Measurements from ENCODE around the gene ALG3. TPM values are rescaled to one million over a fixed set of nuclear protein-coding genes. Genes with fewer than 3 reads are reported as not detected.

The ALG3 gene
- polyA plus RNA-seq, 4 donors = 13.0 to 87.4 (median 32.3) TPM

GRCh38 chr3:184240384-184241140 is 8.2 kb downstream of the ALG3 start:
- H3K27me3 ChIP-seq (ENCODE audit: control insufficient read depth in 3 of 3, insufficient read depth in 3 of 3, low read length in 3 of 3) = peaks cover 0 to 8% (median 0%) of the 10 kb centered on the region in 3 donors
- no peak for DNase-seq
- WGBS, 3 donors = 70 to 75% (median 72%) methylated on average over 4 of the region's 4 CpGs
- H3K4me1 ChIP-seq (ENCODE audit: control insufficient read depth in 3 of 3, insufficient read depth in 2 of 3, low read depth in 1 of 3, low read length in 2 of 3) = peaks cover 0 to 4% (median 0%) of the 10 kb centered on the region in 3 donors
- peaks cover 0 to 2% of the 10 kb centered on the region in 2 donors for H3K9me3 ChIP-seq (ENCODE audit: control insufficient read depth in 2 of 2, insufficient read depth in 1 of 2, low read depth in 1 of 2, low read length in 1 of 2)
- peaks cover 9 to 34% (median 15%) of the 10 kb centered on the region in 3 donors for H3K36me3 ChIP-seq (ENCODE audit: control insufficient read depth in 3 of 3, insufficient read depth in 2 of 3, low read depth in 1 of 3, low read length in 3 of 3)
- H3K27ac ChIP-seq (ENCODE audit: low read depth in 1 of 3, low read length in 2 of 3) = no peak overlapping the region
- FAIRE-seq = no peak
- no peak overlapping the region for H3K4me3 ChIP-seq (ENCODE audit: low read depth in 1 of 3, low read length in 3 of 3)

- Histone ChIP-seq H3K36me3 (ENCODE audit: control insufficient read depth in 3 of 3, insufficient read depth in 2 of 3, low read depth in 1 of 3, low read length in 3 of 3) (peaks cover 5 to 25% (median 8%) of the 10 kb centered on the region in 3 donors), H3K4me1 (ENCODE audit: control insufficient read depth in 3 of 3, insufficient read depth in 2 of 3, low read depth in 1 of 3, low read length in 2 of 3) (peaks cover 0 to 4% (median 0%) of the 10 kb centered on the region in 3 donors), H3K27ac (ENCODE audit: low read depth in 1 of 3, low read length in 2 of 3) (no peak overlapping the region), H3K4me3 (ENCODE audit: low read depth in 1 of 3, low read length in 3 of 3) (no peak overlapping the region), H3K9me3 (ENCODE audit: control insufficient read depth in 2 of 2, insufficient read depth in 1 of 2, low read depth in 1 of 2, low read length in 1 of 2) (peaks cover 0 to 2% of the 10 kb centered on the region in 2 donors), H3K27me3 (ENCODE audit: control insufficient read depth in 3 of 3, insufficient read depth in 3 of 3, low read length in 3 of 3) (peaks cover 0 to 11% (median 0%) of the 10 kb centered on the region in 3 donors)
- FAIRE-seq (no peak), DNase-seq (no peak)
- WGBS, 3 donors = 79 to 82% (median 80%) methylated on average over 7 of the region's 7 CpGs
Observed at GRCh38 chr3:184239708-184240107, 9.1 kb downstream of the ALG3 start.

- Histone ChIP-seq H3K36me3 (ENCODE audit: control insufficient read depth in 3 of 3, insufficient read depth in 2 of 3, low read depth in 1 of 3, low read length in 3 of 3) (peaks cover 4 to 20% (median 8%) of the 10 kb centered on the region in 3 donors), H3K9me3 (ENCODE audit: control insufficient read depth in 2 of 2, insufficient read depth in 1 of 2, low read depth in 1 of 2, low read length in 1 of 2) (peaks cover 0 to 2% of the 10 kb centered on the region in 2 donors), H3K27ac (ENCODE audit: low read depth in 1 of 3, low read length in 2 of 3) (no peak overlapping the region), H3K4me1 (ENCODE audit: control insufficient read depth in 3 of 3, insufficient read depth in 2 of 3, low read depth in 1 of 3, low read length in 2 of 3) (peaks cover 0 to 4% (median 0%) of the 10 kb centered on the region in 3 donors), H3K4me3 (ENCODE audit: low read depth in 1 of 3, low read length in 3 of 3) (no peak overlapping the region), H3K27me3 (ENCODE audit: control insufficient read depth in 3 of 3, insufficient read depth in 3 of 3, low read length in 3 of 3) (peaks cover 0 to 11% (median 0%) of the 10 kb centered on the region in 3 donors)
- FAIRE-seq = no peak
- no peak for DNase-seq
- 92 to 94% (median 93%) methylated on average over 8 of the region's 8 CpGs for WGBS, 3 donors
Observed at GRCh38 chr3:184239221-184239620, 9.5 kb downstream of the ALG3 start.

GRCh38 chr3:184238246-184238818 is 10.4 kb downstream of the ALG3 start:
- DNase-seq (no peak), FAIRE-seq (no peak)
- Histone ChIP-seq H3K27me3 (ENCODE audit: control insufficient read depth in 3 of 3, insufficient read depth in 3 of 3, low read length in 3 of 3) (peaks cover 0 to 14% (median 0%) of the 10 kb centered on the region in 3 donors), H3K4me1 (ENCODE audit: control insufficient read depth in 3 of 3, insufficient read depth in 2 of 3, low read depth in 1 of 3, low read length in 2 of 3) (peaks cover 0 to 4% (median 0%) of the 10 kb centered on the region in 3 donors), H3K36me3 (ENCODE audit: control insufficient read depth in 3 of 3, insufficient read depth in 2 of 3, low read depth in 1 of 3, low read length in 3 of 3) (peaks cover 0 to 11% (median 4%) of the 10 kb centered on the region in 3 donors), H3K9me3 (ENCODE audit: control insufficient read depth in 2 of 2, insufficient read depth in 1 of 2, low read depth in 1 of 2, low read length in 1 of 2) (peaks cover 0 to 2% of the 10 kb centered on the region in 2 donors), H3K4me3 (ENCODE audit: low read depth in 1 of 3, low read length in 3 of 3) (no peak overlapping the region), H3K27ac (ENCODE audit: low read depth in 1 of 3, low read length in 2 of 3) (no peak overlapping the region)
- WGBS, 3 donors = 58 to 76% (median 75%) methylated on average over 10 to 13 of the region's 13 CpGs

GRCh38 chr3:184237807-184238206 is 11.0 kb downstream of the ALG3 start:
- peaks cover 0 to 9% (median under 1%) of the 10 kb centered on the region in 3 donors for H3K36me3 ChIP-seq (ENCODE audit: control insufficient read depth in 3 of 3, insufficient read depth in 2 of 3, low read depth in 1 of 3, low read length in 3 of 3)
- 0 to 18% (median 0%) methylated on average over 1 of the region's 1 CpG for WGBS, 3 donors
- H3K27me3 ChIP-seq (ENCODE audit: control insufficient read depth in 3 of 3, insufficient read depth in 3 of 3, low read length in 3 of 3) = peaks cover 0 to 16% (median 0%) of the 10 kb centered on the region in 3 donors
- no peak overlapping the region for H3K4me3 ChIP-seq (ENCODE audit: low read depth in 1 of 3, low read length in 3 of 3)
- H3K4me1 ChIP-seq (ENCODE audit: control insufficient read depth in 3 of 3, insufficient read depth in 2 of 3, low read depth in 1 of 3, low read length in 2 of 3) = peaks cover 0 to 4% (median 0%) of the 10 kb centered on the region in 3 donors
- H3K27ac ChIP-seq (ENCODE audit: low read depth in 1 of 3, low read length in 2 of 3) = no peak overlapping the region
- DNase-seq (no peak), FAIRE-seq (no peak)
- H3K9me3 ChIP-seq (ENCODE audit: control insufficient read depth in 2 of 2, insufficient read depth in 1 of 2, low read depth in 1 of 2, low read length in 1 of 2) = peaks cover 0 to 2% of the 10 kb centered on the region in 2 donors

- Histone ChIP-seq H3K27ac (ENCODE audit: low read depth in 1 of 3, low read length in 2 of 3) (no peak overlapping the region), H3K4me3 (ENCODE audit: low read depth in 1 of 3, low read length in 3 of 3) (no peak overlapping the region), H3K9me3 (ENCODE audit: control insufficient read depth in 2 of 2, insufficient read depth in 1 of 2, low read depth in 1 of 2, low read length in 1 of 2) (peaks cover 0 to 2% of the 10 kb centered on the region in 2 donors), H3K4me1 (ENCODE audit: control insufficient read depth in 3 of 3, insufficient read depth in 2 of 3, low read depth in 1 of 3, low read length in 2 of 3) (peaks cover 0 to 3% (median 0%) of the 10 kb centered on the region in 3 donors), H3K27me3 (ENCODE audit: control insufficient read depth in 3 of 3, insufficient read depth in 3 of 3, low read length in 3 of 3) (peaks cover 0 to 22% (median 3%) of the 10 kb centered on the region in 3 donors), H3K36me3 (ENCODE audit: control insufficient read depth in 3 of 3, insufficient read depth in 2 of 3, low read depth in 1 of 3, low read length in 3 of 3) (peaks cover 0 to 5% (median 0%) of the 10 kb centered on the region in 3 donors)
- FAIRE-seq = no peak
- WGBS, 3 donors = 79 to 86% (median 83%) methylated on average over 7 of the region's 7 CpGs
- no peak for DNase-seq
Observed at GRCh38 chr3:184237211-184237610, 11.6 kb downstream of the ALG3 start.

GRCh38 chr3:184236636-184237035 is 12.1 kb downstream of the ALG3 start:
- DNase-seq = no peak
- Histone ChIP-seq H3K27ac (ENCODE audit: low read depth in 1 of 3, low read length in 2 of 3) (no peak overlapping the region), H3K9me3 (ENCODE audit: control insufficient read depth in 2 of 2, insufficient read depth in 1 of 2, low read depth in 1 of 2, low read length in 1 of 2) (peaks cover 0 to 2% of the 10 kb centered on the region in 2 donors), H3K4me3 (ENCODE audit: low read depth in 1 of 3, low read length in 3 of 3) (no peak overlapping the region), H3K36me3 (ENCODE audit: control insufficient read depth in 3 of 3, insufficient read depth in 2 of 3, low read depth in 1 of 3, low read length in 3 of 3) (peaks cover 0 to 2% (median 0%) of the 10 kb centered on the region in 3 donors), H3K4me1 (ENCODE audit: control insufficient read depth in 3 of 3, insufficient read depth in 2 of 3, low read depth in 1 of 3, low read length in 2 of 3) (no peaks in the 10 kb centered on the region), H3K27me3 (ENCODE audit: control insufficient read depth in 3 of 3, insufficient read depth in 3 of 3, low read length in 3 of 3) (peaks cover 0 to 28% (median 8%) of the 10 kb centered on the region in 3 donors)
- FAIRE-seq = no peak
- WGBS, 3 donors = 81 to 94% (median 82%) methylated on average over 3 of the region's 3 CpGs

- Histone ChIP-seq H3K27me3 (ENCODE audit: control insufficient read depth in 3 of 3, insufficient read depth in 3 of 3, low read length in 3 of 3) (peaks cover 0 to 34% (median 14%) of the 10 kb centered on the region in 3 donors), H3K36me3 (ENCODE audit: control insufficient read depth in 3 of 3, insufficient read depth in 2 of 3, low read depth in 1 of 3, low read length in 3 of 3) (peaks cover 0 to 2% (median 0%) of the 10 kb centered on the region in 3 donors), H3K27ac (ENCODE audit: low read depth in 1 of 3, low read length in 2 of 3) (no peak overlapping the region), H3K4me3 (ENCODE audit: low read depth in 1 of 3, low read length in 3 of 3) (no peak overlapping the region), H3K4me1 (ENCODE audit: control insufficient read depth in 3 of 3, insufficient read depth in 2 of 3, low read depth in 1 of 3, low read length in 2 of 3) (no peaks in the 10 kb centered on the region), H3K9me3 (ENCODE audit: control insufficient read depth in 2 of 2, insufficient read depth in 1 of 2, low read depth in 1 of 2, low read length in 1 of 2) (peaks cover 0 to 2% of the 10 kb centered on the region in 2 donors)
- no peak for FAIRE-seq
- no peak for DNase-seq
- WGBS, 3 donors = 67 to 85% (median 82%) methylated on average over 14 of the region's 14 CpGs
Observed at GRCh38 chr3:184236033-184236410, 12.7 kb downstream of the ALG3 start.

All from small intestine (tissue), 7 donors.